ENCODE measurements around the gene KIRREL3. TPM values are rescaled to one million over a fixed set of nuclear protein-coding genes. Genes with fewer than 3 reads are reported as not detected.
"Not testable (repeated sequence)": the region's sequence is repeated elsewhere in the genome, so short reads cannot be mapped to it uniquely, and the experiment has no call there.

The KIRREL3 gene
- total RNA-seq, 4 donors from 2014 or later, result 0.19 TPM; not detected in 3

- Histone ChIP-seq H3K4me1 (peaks cover 16 to 63% (median 37%) of the 10 kb centered on the region in 3 donors), H3K27me3 (no peaks in the 10 kb centered on the region), H3K9me3 (no peaks in the 10 kb centered on the region), H3K36me3 (no peaks in the 10 kb centered on the region), H3K27ac (peak overlapping the region in 2 of 4 donors; percentile 11 to 30), H3K4me3 (no peak overlapping the region)
- no peak for TF ChIP-seq CTCF (IDR thresholded peaks at IDR 0.05)
- TF ChIP-seq POLR2A (IDR thresholded peaks at IDR 0.05), result no peak
- intact Hi-C loops (cut with DNase I), result no loop called here
- WGBS, 2 donors, result 39 to 45% methylated on average over 6 to 8 of the region's 8 CpGs
- DNase-seq, result no peak
These were observed 608.5 kb downstream of the KIRREL3 start for GRCh38 chr11:126391970-126392632.

GRCh38 chr11:126391286-126391954, 609.1 kb downstream of the KIRREL3 start:
- no peak overlapping the region for H3K4me3 ChIP-seq
- no peak for TF ChIP-seq POLR2A (IDR thresholded peaks at IDR 0.05)
- no peak for TF ChIP-seq CTCF (IDR thresholded peaks at IDR 0.05)
- H3K4me1 ChIP-seq, result peaks cover 22 to 65% (median 44%) of the 10 kb centered on the region in 3 donors
- no peaks in the 10 kb centered on the region for H3K36me3 ChIP-seq
- intact Hi-C loops (cut with DNase I), result no loop called here
- no peaks in the 10 kb centered on the region for H3K9me3 ChIP-seq
- WGBS, 2 donors, result 64 to 90% methylated on average over 3 to 5 of the region's 7 CpGs
- no peaks in the 10 kb centered on the region for H3K27me3 ChIP-seq
- no peak for DNase-seq
- peak overlapping the region in 2 of 4 donors; percentile 25 to 51 for H3K27ac ChIP-seq

GRCh38 chr11:126390272-126390867, 610.2 kb downstream of the KIRREL3 start:
- intact Hi-C loops (cut with DNase I), result no loop called here
- TF ChIP-seq CTCF (IDR thresholded peaks at IDR 0.05), result no peak
- TF ChIP-seq POLR2A (IDR thresholded peaks at IDR 0.05), result no peak
- Histone ChIP-seq H3K27ac (no peak overlapping the region), H3K36me3 (no peaks in the 10 kb centered on the region), H3K4me1 (peaks cover 29 to 71% (median 52%) of the 10 kb centered on the region in 3 donors), H3K27me3 (no peaks in the 10 kb centered on the region), H3K4me3 (no peak overlapping the region), H3K9me3 (no peaks in the 10 kb centered on the region)
- WGBS, 2 donors, result 51 to 62% methylated on average over 5 of the region's 5 CpGs
- no peak for DNase-seq

GRCh38 chr11:126387857-126388256, 612.7 kb downstream of the KIRREL3 start:
- DNase-seq, result no peak
- Histone ChIP-seq H3K9me3 (no peaks in the 10 kb centered on the region), H3K4me1 (peaks cover 31 to 74% (median 41%) of the 10 kb centered on the region in 3 donors), H3K4me3 (no peak overlapping the region), H3K36me3 (no peaks in the 10 kb centered on the region), H3K27me3 (no peaks in the 10 kb centered on the region), H3K27ac (peak overlapping the region in 1 of 4 donors; percentile 34)
- TF ChIP-seq CTCF (IDR thresholded peaks at IDR 0.05), result no peak
- WGBS, 2 donors, result 35 to 46% methylated on average over 5 of the region's 5 CpGs
- intact Hi-C loops (cut with DNase I), result no loop called here

- H3K36me3 ChIP-seq; H3K4me3 ChIP-seq; intact Hi-C loops (cut with DNase I); H3K27me3 ChIP-seq; H3K9me3 ChIP-seq: not testable (repeated sequence)
- WGBS, 2 donors, result 0 to 20% methylated on average over 2 to 3 of the region's 5 CpGs
- Histone ChIP-seq H3K27ac (peak overlapping the region; percentile 28 to 69 (median 64)), H3K4me1 (peaks cover 27 to 68% (median 35%) of the 10 kb centered on the region in 3 donors)
- DNase-seq, result peak; percentile 19
These were observed 613.9 kb downstream of the KIRREL3 start for GRCh38 chr11:126386729-126387071.

Data from esophagus squamous epithelium (tissue), 5 donors.